ENCODE results near the gene PRPH. TPM values are rescaled to one million over a fixed set of nuclear protein-coding genes. Genes with fewer than 3 reads are reported as not detected.

PRPH gene
- total and polyA plus RNA-seq, 2 of the 13 experiments (the other 11 are each of a cell fraction or from before 2014, with no cell fraction given) = 0.12 TPM; not detected in 1

DNA sequence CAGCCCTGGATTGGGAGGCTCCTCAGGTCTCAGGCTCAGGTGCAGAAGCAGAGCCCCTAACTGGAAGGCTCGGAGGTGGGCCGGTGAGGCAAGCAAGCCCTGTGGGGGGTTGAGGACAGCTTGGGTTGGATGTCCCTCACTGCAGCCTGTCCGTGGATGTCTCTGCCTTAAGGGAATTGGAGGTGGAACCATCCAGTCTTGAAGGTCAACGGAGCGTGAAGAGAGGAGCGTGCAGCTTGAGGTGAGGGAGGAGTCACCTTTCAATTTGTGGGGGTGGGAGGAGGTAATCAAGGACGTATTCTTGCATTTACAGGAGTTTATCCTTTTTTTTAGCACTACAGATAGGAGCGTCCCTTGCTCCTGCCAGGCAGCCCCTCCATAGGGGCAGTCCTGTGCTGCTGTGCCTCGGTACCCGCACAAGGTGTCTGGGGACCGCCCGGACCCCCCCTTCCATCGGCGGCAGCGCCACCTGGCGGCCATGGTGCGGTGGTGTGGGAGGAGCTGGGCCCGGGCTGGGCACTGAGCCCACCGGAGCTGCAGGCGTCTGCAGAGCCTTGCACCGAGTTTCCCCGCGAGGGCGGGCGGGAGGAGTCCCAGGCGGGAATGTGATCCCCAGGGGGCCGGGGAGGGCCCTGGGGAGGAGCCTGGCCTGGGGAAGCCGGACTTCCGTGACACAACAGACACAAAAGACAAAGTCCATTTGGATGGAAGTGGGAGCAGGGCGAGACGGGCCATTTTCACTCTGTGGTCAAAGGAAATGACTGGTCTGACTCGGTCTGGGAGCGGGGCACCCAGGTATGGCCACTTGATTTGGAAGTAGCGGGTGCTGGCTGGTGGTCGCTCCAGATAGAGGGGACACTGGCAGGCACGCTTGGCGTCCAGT is 52.6 kb downstream of the PRPH start (continued):
- TF ChIP-seq, protein P1, sequence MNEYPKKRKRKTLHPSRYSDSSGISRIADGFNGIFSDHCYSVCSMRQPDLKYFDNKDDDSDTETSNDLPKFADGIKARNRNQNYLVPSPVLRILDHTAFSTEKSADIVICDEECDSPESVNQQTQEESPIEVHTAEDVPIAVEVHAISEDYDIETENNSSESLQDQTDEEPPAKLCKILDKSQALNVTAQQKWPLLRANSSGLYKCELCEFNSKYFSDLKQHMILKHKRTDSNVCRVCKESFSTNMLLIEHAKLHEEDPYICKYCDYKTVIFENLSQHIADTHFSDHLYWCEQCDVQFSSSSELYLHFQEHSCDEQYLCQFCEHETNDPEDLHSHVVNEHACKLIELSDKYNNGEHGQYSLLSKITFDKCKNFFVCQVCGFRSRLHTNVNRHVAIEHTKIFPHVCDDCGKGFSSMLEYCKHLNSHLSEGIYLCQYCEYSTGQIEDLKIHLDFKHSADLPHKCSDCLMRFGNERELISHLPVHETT (CRISPR knock-in tag; conservative IDR thresholded peaks at IDR 0.05) = peak; percentile 94
- TF ChIP-seq, protein P2, sequence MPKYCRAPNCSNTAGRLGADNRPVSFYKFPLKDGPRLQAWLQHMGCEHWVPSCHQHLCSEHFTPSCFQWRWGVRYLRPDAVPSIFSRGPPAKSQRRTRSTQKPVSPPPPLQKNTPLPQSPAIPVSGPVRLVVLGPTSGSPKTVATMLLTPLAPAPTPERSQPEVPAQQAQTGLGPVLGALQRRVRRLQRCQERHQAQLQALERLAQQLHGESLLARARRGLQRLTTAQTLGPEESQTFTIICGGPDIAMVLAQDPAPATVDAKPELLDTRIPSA (CRISPR knock-in tag; IDR thresholded peaks at IDR 0.05; ENCODE audit: borderline replicate concordance) = 0 out of 2 replicates have a peak, but pooled peaks have one; percentile 67
- TF ChIP-seq, protein P3, sequence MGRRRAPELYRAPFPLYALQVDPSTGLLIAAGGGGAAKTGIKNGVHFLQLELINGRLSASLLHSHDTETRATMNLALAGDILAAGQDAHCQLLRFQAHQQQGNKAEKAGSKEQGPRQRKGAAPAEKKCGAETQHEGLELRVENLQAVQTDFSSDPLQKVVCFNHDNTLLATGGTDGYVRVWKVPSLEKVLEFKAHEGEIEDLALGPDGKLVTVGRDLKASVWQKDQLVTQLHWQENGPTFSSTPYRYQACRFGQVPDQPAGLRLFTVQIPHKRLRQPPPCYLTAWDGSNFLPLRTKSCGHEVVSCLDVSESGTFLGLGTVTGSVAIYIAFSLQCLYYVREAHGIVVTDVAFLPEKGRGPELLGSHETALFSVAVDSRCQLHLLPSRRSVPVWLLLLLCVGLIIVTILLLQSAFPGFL (CRISPR knock-in tag; IDR thresholded peaks at IDR 0.05) = no peak
- TF ChIP-seq THAP11 (CRISPR knock-in tag; IDR thresholded peaks at IDR 0.05) = peak; percentile 73
- TF ChIP-seq, protein P4, sequence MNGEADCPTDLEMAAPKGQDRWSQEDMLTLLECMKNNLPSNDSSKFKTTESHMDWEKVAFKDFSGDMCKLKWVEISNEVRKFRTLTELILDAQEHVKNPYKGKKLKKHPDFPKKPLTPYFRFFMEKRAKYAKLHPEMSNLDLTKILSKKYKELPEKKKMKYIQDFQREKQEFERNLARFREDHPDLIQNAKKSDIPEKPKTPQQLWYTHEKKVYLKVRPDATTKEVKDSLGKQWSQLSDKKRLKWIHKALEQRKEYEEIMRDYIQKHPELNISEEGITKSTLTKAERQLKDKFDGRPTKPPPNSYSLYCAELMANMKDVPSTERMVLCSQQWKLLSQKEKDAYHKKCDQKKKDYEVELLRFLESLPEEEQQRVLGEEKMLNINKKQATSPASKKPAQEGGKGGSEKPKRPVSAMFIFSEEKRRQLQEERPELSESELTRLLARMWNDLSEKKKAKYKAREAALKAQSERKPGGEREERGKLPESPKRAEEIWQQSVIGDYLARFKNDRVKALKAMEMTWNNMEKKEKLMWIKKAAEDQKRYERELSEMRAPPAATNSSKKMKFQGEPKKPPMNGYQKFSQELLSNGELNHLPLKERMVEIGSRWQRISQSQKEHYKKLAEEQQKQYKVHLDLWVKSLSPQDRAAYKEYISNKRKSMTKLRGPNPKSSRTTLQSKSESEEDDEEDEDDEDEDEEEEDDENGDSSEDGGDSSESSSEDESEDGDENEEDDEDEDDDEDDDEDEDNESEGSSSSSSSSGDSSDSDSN (CRISPR knock-in tag; IDR thresholded peaks at IDR 0.05) = peak; percentile 99
- TF ChIP-seq, protein P5, sequence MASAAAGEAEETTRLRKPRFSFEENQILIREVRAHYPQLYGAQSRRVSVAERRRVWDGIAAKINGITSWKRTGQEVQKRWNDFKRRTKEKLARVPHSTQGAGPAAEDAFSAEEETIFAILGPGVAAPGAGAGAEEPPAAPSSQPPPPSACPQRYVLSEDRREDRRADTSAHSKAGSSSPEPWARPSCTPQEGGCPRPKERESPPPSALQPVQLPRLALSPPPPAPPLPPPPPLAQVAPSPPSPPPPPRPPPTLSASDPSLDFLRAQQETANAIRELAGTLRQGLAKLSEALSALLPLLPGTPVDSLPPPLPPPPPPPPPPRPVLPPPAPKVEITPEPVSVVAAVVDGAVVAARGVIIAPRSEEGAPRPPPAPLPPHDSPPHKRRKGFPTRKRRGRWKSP (CRISPR knock-in tag; IDR thresholded peaks at IDR 0.05) = peak; percentile 51; the same call in 1 of the 2 replicates
- TF ChIP-seq HDAC6 (IDR thresholded peaks at IDR 0.05; ENCODE audit: low read depth, low read length) = no peak
- TF ChIP-seq ZFP36 (IDR thresholded peaks at IDR 0.05; ENCODE audit: borderline replicate concordance, low read depth, low read length, partially characterized antibody) = peak; percentile 0
- peak; percentile 72; the same call in 1 of the 2 replicates for TF ChIP-seq ZNF335 (CRISPR knock-in tag; IDR thresholded peaks at IDR 0.05)
- TF ChIP-seq MTF2 (CRISPR knock-in tag; IDR thresholded peaks at IDR 0.05; ENCODE audit: borderline replicate concordance) = peak; percentile 60; the same call in 1 of the 2 replicates
- peak; percentile 63; the same call in 1 of the 2 replicates for TF ChIP-seq ZNF12 (CRISPR knock-in tag; IDR thresholded peaks at IDR 0.05)
- TF ChIP-seq, protein P6, sequence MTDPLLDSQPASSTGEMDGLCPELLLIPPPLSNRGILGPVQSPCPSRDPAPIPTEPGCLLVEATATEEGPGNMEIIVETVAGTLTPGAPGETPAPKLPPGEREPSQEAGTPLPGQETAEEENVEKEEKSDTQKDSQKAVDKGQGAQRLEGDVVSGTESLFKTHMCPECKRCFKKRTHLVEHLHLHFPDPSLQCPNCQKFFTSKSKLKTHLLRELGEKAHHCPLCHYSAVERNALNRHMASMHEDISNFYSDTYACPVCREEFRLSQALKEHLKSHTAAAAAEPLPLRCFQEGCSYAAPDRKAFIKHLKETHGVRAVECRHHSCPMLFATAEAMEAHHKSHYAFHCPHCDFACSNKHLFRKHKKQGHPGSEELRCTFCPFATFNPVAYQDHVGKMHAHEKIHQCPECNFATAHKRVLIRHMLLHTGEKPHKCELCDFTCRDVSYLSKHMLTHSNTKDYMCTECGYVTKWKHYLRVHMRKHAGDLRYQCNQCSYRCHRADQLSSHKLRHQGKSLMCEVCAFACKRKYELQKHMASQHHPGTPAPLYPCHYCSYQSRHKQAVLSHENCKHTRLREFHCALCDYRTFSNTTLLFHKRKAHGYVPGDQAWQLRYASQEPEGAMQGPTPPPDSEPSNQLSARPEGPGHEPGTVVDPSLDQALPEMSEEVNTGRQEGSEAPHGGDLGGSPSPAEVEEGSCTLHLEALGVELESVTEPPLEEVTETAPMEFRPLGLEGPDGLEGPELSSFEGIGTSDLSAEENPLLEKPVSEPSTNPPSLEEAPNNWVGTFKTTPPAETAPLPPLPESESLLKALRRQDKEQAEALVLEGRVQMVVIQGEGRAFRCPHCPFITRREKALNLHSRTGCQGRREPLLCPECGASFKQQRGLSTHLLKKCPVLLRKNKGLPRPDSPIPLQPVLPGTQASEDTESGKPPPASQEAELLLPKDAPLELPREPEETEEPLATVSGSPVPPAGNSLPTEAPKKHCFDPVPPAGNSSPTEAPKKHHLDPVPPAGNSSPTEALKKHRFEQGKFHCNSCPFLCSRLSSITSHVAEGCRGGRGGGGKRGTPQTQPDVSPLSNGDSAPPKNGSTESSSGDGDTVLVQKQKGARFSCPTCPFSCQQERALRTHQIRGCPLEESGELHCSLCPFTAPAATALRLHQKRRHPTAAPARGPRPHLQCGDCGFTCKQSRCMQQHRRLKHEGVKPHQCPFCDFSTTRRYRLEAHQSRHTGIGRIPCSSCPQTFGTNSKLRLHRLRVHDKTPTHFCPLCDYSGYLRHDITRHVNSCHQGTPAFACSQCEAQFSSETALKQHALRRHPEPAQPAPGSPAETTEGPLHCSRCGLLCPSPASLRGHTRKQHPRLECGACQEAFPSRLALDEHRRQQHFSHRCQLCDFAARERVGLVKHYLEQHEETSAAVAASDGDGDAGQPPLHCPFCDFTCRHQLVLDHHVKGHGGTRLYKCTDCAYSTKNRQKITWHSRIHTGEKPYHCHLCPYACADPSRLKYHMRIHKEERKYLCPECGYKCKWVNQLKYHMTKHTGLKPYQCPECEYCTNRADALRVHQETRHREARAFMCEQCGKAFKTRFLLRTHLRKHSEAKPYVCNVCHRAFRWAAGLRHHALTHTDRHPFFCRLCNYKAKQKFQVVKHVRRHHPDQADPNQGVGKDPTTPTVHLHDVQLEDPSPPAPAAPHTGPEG (CRISPR knock-in tag; IDR thresholded peaks at IDR 0.05) = peak; percentile 86
- TF ChIP-seq ZNF589 (CRISPR knock-in tag; conservative IDR thresholded peaks at IDR 0.05) = no peak

All from HepG2 (cell line).